Measurements from ENCODE around the gene SULT1A2. TPM values are rescaled to one million over a fixed set of nuclear protein-coding genes. Genes with fewer than 3 reads are reported as not detected.
"Not testable (repeated sequence)": the region's sequence is repeated elsewhere in the genome, so short reads cannot be mapped to it uniquely, and the experiment has no call there.

Gene SULT1A2
- total RNA-seq: 1 to 10 TPM in 3 of 9 donors, under 1 TPM in 6; 0.39 to 2.4 (median 0.70) TPM
- under 1 TPM; 0.37 to 0.80 TPM for polyA plus RNA-seq
- long read RNA-seq, donor 1, partial matches to known transcripts: 1 of 1 reads
- long read RNA-seq, donor 1, other reads (novel, unspliced or antisense): 0 of 1 reads
- long read RNA-seq, donor 2: 0 reads
- long read RNA-seq, donor 3, partial matches to known transcripts: 0 of 1 reads
- long read RNA-seq, donor 3, other reads (novel, unspliced or antisense): 1 of 1 reads

DNA sequence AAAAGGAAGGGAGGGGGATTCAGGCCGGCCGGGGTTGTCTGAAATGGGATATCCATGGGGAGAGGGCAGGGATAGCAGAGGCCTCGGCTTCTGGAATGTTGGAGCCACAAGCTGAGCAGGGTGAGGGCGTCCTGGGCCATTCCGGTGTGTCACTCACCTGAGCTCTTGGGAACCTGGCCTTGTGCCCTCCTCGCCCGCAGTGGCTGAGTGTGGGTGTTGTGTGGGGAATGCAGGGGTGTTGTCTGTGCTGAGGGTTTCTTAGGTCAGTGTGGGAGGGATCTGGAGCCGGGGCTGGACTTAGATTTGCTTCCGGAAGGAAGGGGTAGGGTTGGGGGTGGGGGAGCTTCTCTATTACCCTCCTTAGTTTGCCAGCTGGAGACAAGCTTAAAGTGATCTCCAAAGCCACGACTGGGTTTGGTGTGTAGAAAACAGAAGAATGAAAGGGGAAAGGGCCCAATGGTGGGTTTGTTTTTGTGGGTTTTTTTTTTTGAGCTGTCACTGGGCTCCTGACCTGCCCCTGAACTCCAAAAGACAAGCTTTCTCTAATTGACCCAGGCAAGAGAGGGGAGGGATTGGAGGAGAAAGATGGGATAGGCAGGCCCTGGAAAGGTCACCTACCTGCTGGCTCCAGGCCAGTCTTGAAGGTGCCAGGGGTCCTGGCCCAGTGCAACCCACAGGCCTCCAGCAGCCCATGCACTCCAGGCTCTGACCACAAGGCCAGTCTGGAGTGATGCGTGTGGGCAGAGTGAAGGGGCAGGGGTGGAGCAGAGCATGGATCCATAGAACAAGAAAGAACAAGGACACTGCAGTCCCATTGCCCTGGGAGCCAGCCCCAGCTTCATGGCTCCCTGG lies at the start of gene SULT1A2:
TSS of gene SULT1A2 (minus strand) at position 211 of the 852 bp plus-strand sequence. CDS start 1,120 bp downstream, outside the sequence.
- TF ChIP-seq, protein P1, sequence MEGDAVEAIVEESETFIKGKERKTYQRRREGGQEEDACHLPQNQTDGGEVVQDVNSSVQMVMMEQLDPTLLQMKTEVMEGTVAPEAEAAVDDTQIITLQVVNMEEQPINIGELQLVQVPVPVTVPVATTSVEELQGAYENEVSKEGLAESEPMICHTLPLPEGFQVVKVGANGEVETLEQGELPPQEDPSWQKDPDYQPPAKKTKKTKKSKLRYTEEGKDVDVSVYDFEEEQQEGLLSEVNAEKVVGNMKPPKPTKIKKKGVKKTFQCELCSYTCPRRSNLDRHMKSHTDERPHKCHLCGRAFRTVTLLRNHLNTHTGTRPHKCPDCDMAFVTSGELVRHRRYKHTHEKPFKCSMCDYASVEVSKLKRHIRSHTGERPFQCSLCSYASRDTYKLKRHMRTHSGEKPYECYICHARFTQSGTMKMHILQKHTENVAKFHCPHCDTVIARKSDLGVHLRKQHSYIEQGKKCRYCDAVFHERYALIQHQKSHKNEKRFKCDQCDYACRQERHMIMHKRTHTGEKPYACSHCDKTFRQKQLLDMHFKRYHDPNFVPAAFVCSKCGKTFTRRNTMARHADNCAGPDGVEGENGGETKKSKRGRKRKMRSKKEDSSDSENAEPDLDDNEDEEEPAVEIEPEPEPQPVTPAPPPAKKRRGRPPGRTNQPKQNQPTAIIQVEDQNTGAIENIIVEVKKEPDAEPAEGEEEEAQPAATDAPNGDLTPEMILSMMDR (IDR thresholded peaks at IDR 0.05): no peak
- TF ChIP-seq POLR2A (IDR thresholded peaks at IDR 0.05): no peak
- DNase-seq (no peak), ATAC-seq (peak in 3 of 4 donors; percentile 44 to 58 (median 52))
- intact Hi-C loops (cut with DNase I): no loop called here
- Histone ChIP-seq H3K27me3 (peaks cover 0 to 7% (median 0%) of the 10 kb centered on the region in 9 donors), H3K9me3 (no peaks in the 10 kb centered on the region), H3K27ac (no peak within 1 kb of the TSS), H3K4me3 (peak within 1 kb of the TSS in 6 of 12 donors; percentile 18 to 38 (median 28)), H3K4me1 (peaks cover 0 to 19% (median 4%) of the 10 kb centered on the region in 12 donors), H3K36me3 (peaks cover 0 to 8% (median 0%) of the 10 kb centered on the region in 9 donors)
- WGBS, 4 donors: 13 to 28% (median 18%) methylated on average over 11 of the region's 11 CpGs

DNA sequence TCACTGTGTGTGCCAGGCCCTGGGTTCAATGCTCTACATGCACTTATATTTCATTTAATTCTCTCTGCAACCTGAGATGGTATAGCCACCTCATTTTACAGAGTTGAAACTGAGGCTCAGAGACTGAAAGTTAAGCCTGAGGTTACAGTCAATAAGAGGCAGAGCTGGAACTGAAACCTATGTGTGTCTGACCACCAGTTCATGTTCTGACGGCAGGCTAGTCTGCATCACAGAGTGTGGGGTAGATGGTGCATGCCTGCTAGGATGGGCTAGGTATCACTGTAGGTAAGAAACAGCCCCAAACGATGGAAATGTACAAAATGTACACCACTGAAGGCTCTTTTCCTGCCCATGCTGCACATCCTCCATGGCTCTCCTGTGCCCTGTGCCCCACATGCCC lies 43.1 kb upstream of the SULT1A2 start:
- H3K36me3 ChIP-seq; H3K9me3 ChIP-seq; H3K4me1 ChIP-seq; H3K4me3 ChIP-seq; H3K27me3 ChIP-seq; DNase-seq; H3K27ac ChIP-seq; ATAC-seq; intact Hi-C loops (cut with DNase I): not testable (repeated sequence)
- WGBS, 4 donors: 43 to 65% (median 61%) methylated on average over 2 of the region's 2 CpGs

DNA sequence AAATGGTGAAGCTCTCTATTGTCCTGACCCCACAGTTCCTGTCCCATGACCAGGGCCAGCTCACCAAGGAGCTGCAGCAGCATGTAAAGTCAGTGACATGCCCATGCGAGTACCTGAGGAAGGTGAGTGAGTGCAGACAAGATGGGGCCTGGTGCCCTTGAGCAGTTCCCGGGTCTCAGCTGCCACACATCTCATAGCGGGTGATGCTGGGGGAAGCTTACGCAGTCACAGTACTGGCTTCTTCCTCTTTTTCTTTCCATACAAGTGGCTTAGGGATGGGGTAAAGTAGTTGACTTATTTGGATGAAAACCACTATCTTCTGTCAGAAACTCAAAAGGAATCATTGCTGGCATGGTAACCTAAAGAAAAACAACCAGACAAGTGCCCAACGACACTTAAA lies 41.5 kb upstream of the SULT1A2 start:
- H3K4me3 ChIP-seq; ATAC-seq; H3K9me3 ChIP-seq; H3K27me3 ChIP-seq; H3K36me3 ChIP-seq; intact Hi-C loops (cut with DNase I); H3K4me1 ChIP-seq; H3K27ac ChIP-seq; DNase-seq: not testable (repeated sequence)
- WGBS, 4 donors: 69 to 92% (median 89%) methylated on average over 4 of the region's 5 CpGs; no CpG with 5 or more reads in 1 of the 4 donors

DNA sequence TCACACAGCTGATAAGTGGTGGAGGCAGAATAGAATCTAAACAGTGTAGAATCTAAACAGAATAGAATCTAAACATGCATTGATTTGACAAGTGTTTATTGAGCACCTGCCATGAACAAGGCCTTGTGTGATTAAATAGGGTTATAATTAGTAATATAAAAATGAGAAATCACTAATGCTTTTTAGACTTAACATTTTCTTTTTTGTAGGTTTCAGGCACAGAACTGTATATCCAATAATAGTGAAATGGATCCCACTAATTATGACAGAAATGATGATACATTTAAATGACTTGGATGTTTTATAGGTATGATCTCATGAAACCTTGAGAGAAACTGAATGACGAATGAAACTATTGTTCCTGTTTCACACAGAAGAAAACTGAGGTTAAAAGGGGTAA lies 40.9 kb upstream of the SULT1A2 start, which contains the start of gene NPIPB8:
TSS of gene NPIPB8 (plus strand) at position 301 of the 400 bp plus-strand sequence. CDS start 296 bp downstream, outside the sequence.
- H3K9me3 ChIP-seq; H3K27me3 ChIP-seq; ATAC-seq; H3K36me3 ChIP-seq; DNase-seq; intact Hi-C loops (cut with DNase I); H3K4me3 ChIP-seq; H3K4me1 ChIP-seq; H3K27ac ChIP-seq: not testable (repeated sequence)
- WGBS, 4 donors: 73 to 77% methylated on average over 1 of the region's 1 CpG; no CpG with 5 or more reads in 2 of the 4 donors

DNA sequence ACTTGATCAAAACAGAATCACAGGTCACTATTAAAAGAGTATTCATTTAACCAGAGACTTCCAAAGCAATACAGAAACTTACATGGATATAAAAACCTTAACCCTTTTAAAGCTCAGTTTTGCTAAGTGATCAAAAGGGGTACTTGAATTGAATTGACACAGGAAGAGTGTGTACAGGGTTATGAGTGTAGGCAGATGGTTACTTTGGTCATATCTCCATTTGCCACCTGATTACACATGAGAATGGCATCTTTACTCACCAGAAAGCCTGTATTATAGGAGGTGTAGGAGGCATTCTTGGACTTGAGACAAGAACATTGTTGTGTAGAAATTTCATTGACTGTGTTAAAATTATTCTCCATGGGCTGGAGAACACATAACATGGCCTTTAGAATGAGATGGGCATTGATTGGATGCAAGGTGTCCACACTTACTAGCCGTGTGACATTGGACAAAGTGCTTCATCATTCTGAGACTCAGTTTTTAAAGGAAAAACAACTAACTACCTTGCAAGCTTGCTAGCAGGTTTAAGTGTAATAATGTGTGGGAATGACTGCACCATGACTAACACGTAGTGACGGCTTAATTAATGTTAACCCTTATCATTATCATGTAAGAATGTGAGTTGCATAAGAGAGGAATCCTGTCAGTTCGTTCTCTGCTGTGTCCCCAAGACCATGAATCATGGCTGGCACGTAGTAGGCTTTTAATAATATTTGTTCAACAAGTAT lies 39.4 kb upstream of the SULT1A2 start:
- H3K9me3 ChIP-seq; H3K4me3 ChIP-seq; H3K27me3 ChIP-seq; H3K4me1 ChIP-seq; H3K36me3 ChIP-seq; DNase-seq; intact Hi-C loops (cut with DNase I); H3K27ac ChIP-seq; ATAC-seq: not testable (repeated sequence)
- WGBS, 4 donors: 48 to 61% (median 53%) methylated on average over 5 of the region's 5 CpGs

DNA sequence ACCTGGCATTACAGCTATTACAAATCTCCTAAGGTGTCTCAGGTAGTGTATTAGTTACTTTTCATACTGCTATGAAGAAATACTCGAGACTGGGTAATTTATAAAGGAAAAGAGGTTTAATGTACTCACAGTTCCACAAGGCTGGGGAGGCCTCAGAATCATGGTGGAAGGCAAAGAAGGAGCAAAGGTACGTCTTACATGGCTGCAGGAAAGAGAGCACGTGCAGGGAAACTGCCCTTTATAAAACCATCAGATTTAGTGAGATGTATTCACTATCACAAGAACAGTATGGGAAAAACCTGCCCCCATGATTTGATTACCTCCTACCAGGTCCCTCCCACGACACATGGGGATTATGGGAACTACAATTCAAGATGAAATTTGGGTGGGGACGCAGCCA lies 34.1 kb upstream of the SULT1A2 start:
- ATAC-seq: not testable (repeated sequence)

More for the DNA sequence above, 34.1 kb upstream of the SULT1A2 start:
- 73 to 84% (median 74%) methylated on average over 4 to 5 of the region's 5 CpGs for WGBS, 4 donors
- H3K27me3 ChIP-seq; H3K27ac ChIP-seq; DNase-seq; intact Hi-C loops (cut with DNase I); H3K4me3 ChIP-seq; H3K9me3 ChIP-seq; H3K4me1 ChIP-seq; H3K36me3 ChIP-seq: not testable (repeated sequence)

All from heart left ventricle (tissue), 16 donors.